ENCODE data around the gene ELK4.

The ELK4 gene

GRCh38 chr1:205568469-205569361 lies 63.1 kb downstream of the ELK4 start:
- H3K27ac ChIP-seq = no peak overlapping the region
- TF ChIP-seq ZFX (IDR thresholded peaks at IDR 0.05) = no peak
- TF ChIP-seq CTCF (conservative IDR thresholded peaks at IDR 0.05) = no peak

GRCh38 chr1:205568135-205568468 lies 63.7 kb downstream of the ELK4 start:
- TF ChIP-seq ZFX (IDR thresholded peaks at IDR 0.05) = no peak
- TF ChIP-seq CTCF (conservative IDR thresholded peaks at IDR 0.05) = no peak
- H3K27ac ChIP-seq = no peak overlapping the region

GRCh38 chr1:205567716-205568115 lies 64.1 kb downstream of the ELK4 start:
- no peak overlapping the region for H3K27ac ChIP-seq
- TF ChIP-seq CTCF (conservative IDR thresholded peaks at IDR 0.05) (no peak), ZFX (IDR thresholded peaks at IDR 0.05) (no peak)

GRCh38 chr1:205565799-205566198 lies 66.0 kb downstream of the ELK4 start:
- peak overlapping the region; percentile 75; the same call in 1 of the 2 replicates for H3K27ac ChIP-seq
- TF ChIP-seq ZFX (IDR thresholded peaks at IDR 0.05) (no peak), CTCF (conservative IDR thresholded peaks at IDR 0.05) (no peak)

GRCh38 chr1:205563927-205564441 lies 67.8 kb downstream of the ELK4 start:
- TF ChIP-seq CTCF (conservative IDR thresholded peaks at IDR 0.05) (no peak), ZFX (IDR thresholded peaks at IDR 0.05) (no peak)
- H3K27ac ChIP-seq = peak overlapping the region; percentile 75

- TF ChIP-seq CTCF (conservative IDR thresholded peaks at IDR 0.05) = no peak
- no peak for TF ChIP-seq ZFX (IDR thresholded peaks at IDR 0.05)
- no peak overlapping the region for H3K27ac ChIP-seq
Observed at GRCh38 chr1:205561501-205562203, 70.2 kb downstream of the ELK4 start.
